H9 (cell line): Measurements from ENCODE around the gene MYOD1. TPM values are rescaled to one million over a fixed set of nuclear protein-coding genes. Genes with fewer than 3 reads are reported as not detected.

Experiments
- DNase-seq: peaks from one replicate; pipeline ENCODE4 v3.0.0-alpha.2; 2017
- H2AFZ ChIP-seq: one replicate; pipeline ENCODE4 v1.6.1; 2013; ENCODE audit warnings: mild to moderate bottlenecking, low read length, control low read depth, moderate library complexity
- H2AK5ac ChIP-seq: 2 replicates; pipeline ENCODE4 v1.6.1; 2013; ENCODE audit warnings: low read length, control low read depth, mixed read lengths; ENCODE audit not compliant: insufficient read length
- H2BK120ac ChIP-seq: one replicate; pipeline ENCODE4 v1.6.1; 2013; ENCODE audit warnings: low read depth, mild to moderate bottlenecking, low read length, control low read depth, inconsistent platforms; ENCODE audit not compliant: poor library complexity, severe bottlenecking
- H2BK12ac ChIP-seq: 2 replicates; pipeline ENCODE4 v1.6.1; 2013; ENCODE audit warnings: low read length, control low read depth, mixed read lengths, low read depth; ENCODE audit not compliant: insufficient read length
- H2BK15ac ChIP-seq: 2 replicates; pipeline ENCODE4 v1.6.1; 2013; ENCODE audit warnings: low read depth, low read length, control low read depth
- H2BK20ac ChIP-seq: one replicate; pipeline ENCODE4 v1.6.1; 2013; ENCODE audit warnings: low read depth, mild to moderate bottlenecking, low read length, control low read depth, inconsistent platforms; ENCODE audit not compliant: poor library complexity, severe bottlenecking
- H2BK5ac ChIP-seq: 2 replicates; pipeline ENCODE4 v1.6.1; 2013; ENCODE audit warnings: low read length, control low read depth, mixed read lengths; ENCODE audit not compliant: insufficient read length
- H3K14ac ChIP-seq: 2 replicates; pipeline ENCODE4 v1.6.1; 2013; ENCODE audit warnings: low read length, control low read depth; ENCODE audit not compliant: insufficient read depth
- H3K18ac ChIP-seq: 2 replicates; pipeline ENCODE4 v1.6.1; 2013; ENCODE audit warnings: low read depth, mild to moderate bottlenecking, mixed read lengths, low read length, control low read depth; ENCODE audit not compliant: insufficient read length
- H3K23ac ChIP-seq: 2 replicates; pipeline ENCODE4 v1.6.1; 2013; ENCODE audit warnings: low read length, control low read depth, mixed read lengths, low read depth; ENCODE audit not compliant: insufficient read length
- H3K23me2 ChIP-seq: 2 replicates; pipeline ENCODE4 v1.6.1; 2013; ENCODE audit warnings: low read depth, mild to moderate bottlenecking, mixed read lengths, low read length, control low read depth; ENCODE audit not compliant: insufficient read length, poor library complexity, severe bottlenecking
- H3K27ac ChIP-seq: 2 replicates; pipeline ENCODE4 v1.5.1; 2013; ENCODE audit warnings: low read length, control low read depth, mixed read lengths, low read depth; ENCODE audit not compliant: insufficient read length
- H3K27me3 ChIP-seq: 2 replicates; pipeline ENCODE4 v1.6.1; 2013; ENCODE audit warnings: low read length, control low read depth, inconsistent platforms; ENCODE audit not compliant: insufficient read depth
- H3K4ac ChIP-seq: 2 replicates; pipeline ENCODE4 v1.6.1; 2013; ENCODE audit warnings: low read depth, mild to moderate bottlenecking, control low read depth, inconsistent platforms, low read length, moderate library complexity
- H3K4me1 ChIP-seq: 2 replicates; pipeline ENCODE4 v1.6.1; 2013; ENCODE audit warnings: low read length, control low read depth, inconsistent platforms; ENCODE audit not compliant: insufficient read depth
- H3K4me2 ChIP-seq: 2 replicates; pipeline ENCODE4 v1.6.1; 2013; ENCODE audit warnings: low read length, control low read depth, mixed read lengths; ENCODE audit not compliant: insufficient read length, insufficient read depth
- H3K56ac ChIP-seq: 2 replicates; pipeline ENCODE4 v1.6.1; 2013; ENCODE audit warnings: low read depth, mild to moderate bottlenecking, mixed read lengths, low read length, control low read depth; ENCODE audit not compliant: insufficient read length
- H3K79me1 ChIP-seq: 2 replicates; pipeline ENCODE4 v1.6.1; 2013; ENCODE audit warnings: low read depth, mild to moderate bottlenecking, moderate library complexity, low read length, control low read depth, inconsistent platforms; ENCODE audit not compliant: insufficient read depth, poor library complexity, severe bottlenecking
- H3K79me2 ChIP-seq: 2 replicates; pipeline ENCODE4 v1.6.1; 2013; ENCODE audit warnings: low read length, control low read depth, inconsistent platforms; ENCODE audit not compliant: insufficient read depth
- H3K9ac ChIP-seq: 2 replicates; pipeline ENCODE4 v1.6.1; 2013; ENCODE audit warnings: low read length, control low read depth, mixed read lengths; ENCODE audit not compliant: insufficient read length; ENCODE audit errors: extremely low read depth
- H3K9me3 ChIP-seq: one replicate; pipeline ENCODE4 v1.6.1; 2013; ENCODE audit warnings: low read depth, low read length, inconsistent platforms; ENCODE audit not compliant: control insufficient read depth
- H3T11ph ChIP-seq: one replicate; pipeline ENCODE4 v1.6.1; 2013; ENCODE audit warnings: mild to moderate bottlenecking, low read length, control low read depth, inconsistent platforms
- H4K20me1 ChIP-seq: one replicate; pipeline ENCODE4 v1.6.1; 2013; ENCODE audit not compliant: control insufficient read depth, insufficient read length, insufficient read depth
- H4K5ac ChIP-seq: 2 replicates; pipeline ENCODE4 v1.6.1; 2013; ENCODE audit warnings: low read depth, mild to moderate bottlenecking, mixed read lengths, low read length, control low read depth; ENCODE audit not compliant: insufficient read length
- H4K8ac ChIP-seq: replicated peaks from 2 replicates; pipeline ENCODE4 v1.6.1; 2013; ENCODE audit warnings: low read length, control low read depth, mixed read lengths, low read depth; ENCODE audit not compliant: insufficient read length
- H4K91ac ChIP-seq: 2 replicates; pipeline ENCODE4 v1.6.1; 2013; ENCODE audit warnings: low read depth, mild to moderate bottlenecking, moderate library complexity, mixed read lengths, low read length, control low read depth; ENCODE audit not compliant: insufficient read length
- H3K27ac Mint-ChIP-seq, 3 experiments: 2 replicates in 2 of 3; 3 replicates in 1 of 3; pipeline ENCODE4 v1.8.0; 2020 to 2021; ENCODE audit warnings: mixed read lengths in 3 of 3, mild to moderate bottlenecking in 1 of 3, moderate library complexity in 1 of 3
- H3K27me3 Mint-ChIP-seq: 2 replicates; pipeline ENCODE4 v1.8.0; 2021; ENCODE audit warnings: low read depth, mild to moderate bottlenecking, moderate library complexity, mixed read lengths
- H3K36me3 Mint-ChIP-seq, 3 experiments: 2 replicates in 2 of 3; 3 replicates in 1 of 3; pipeline ENCODE4 v1.8.0; 2020 to 2021; ENCODE audit warnings: low read depth in 3 of 3, mixed read lengths in 3 of 3; ENCODE audit not compliant: insufficient read depth in 1 of 3
- H3K4me1 Mint-ChIP-seq, 2 experiments: 2 replicates each; pipeline ENCODE4 v1.8.0; 2020; ENCODE audit warnings: mixed read lengths in 2 of 2
- H3K4me3 Mint-ChIP-seq, 2 experiments: 2 replicates in 1 of 2; 3 replicates in 1 of 2; pipeline ENCODE4 v1.8.0; 2020 to 2021; ENCODE audit warnings: mild to moderate bottlenecking in 2 of 2, mixed read lengths in 2 of 2, moderate library complexity in 1 of 2
- H3K9me3 Mint-ChIP-seq, 2 experiments: 2 replicates in 1 of 2; 3 replicates in 1 of 2; pipeline ENCODE4 v1.8.0; 2020; ENCODE audit warnings: mild to moderate bottlenecking in 2 of 2, mixed read lengths in 2 of 2, moderate library complexity in 1 of 2
- CTCF ChIP-seq: fragments of 200-600 bp; sonication (generic); conservative IDR thresholded peaks from 3 replicates; pipeline ENCODE4 v1.8.0; 2021; ENCODE audit warnings: antibody characterized with exemption, mild to moderate bottlenecking
- WGBS: extraction: QIAGEN DNeasy Blood & Tissue Kit; methylation state at CpG from one replicate; pipeline ENCODE4 v1.1.7; 2013; ENCODE audit warnings: missing lambda C conversion rate, low lambda C conversion rate, mixed read lengths; ENCODE audit not compliant: insufficient read length; ENCODE audit errors: extremely low coverage; 5-methylcytosine and 5-hydroxymethylcytosine counted together
- total RNA-seq: library from RNA; stranded (reverse); gene quantifications from 2 replicates; pipeline ENCODE4 v1.2.1, GENCODE V29; 2021

Gene MYOD1
- total RNA-seq, 1 experiment from 2014 or later, result not detected

GRCh38 chr11:17672469-17672868, 46.9 kb upstream of the MYOD1 start:
- no peak overlapping the region for H3K14ac ChIP-seq
- no CpG with 5 or more reads among the region's 7 CpGs for WGBS
- H3K4me1 ChIP-seq, result no peaks in the 10 kb centered on the region
- no peak for DNase-seq
- no peak overlapping the region for H4K91ac ChIP-seq
- H3K79me1 ChIP-seq, result no peaks in the 10 kb centered on the region
- peaks cover 4% of the 10 kb centered on the region; the same call in 1 of the 2 replicates for H3K27me3 ChIP-seq
- H3K79me2 ChIP-seq, result no peaks in the 10 kb centered on the region
- H3K56ac ChIP-seq, result no peak overlapping the region
- H2BK20ac ChIP-seq, result no peak overlapping the region
- no peak overlapping the region for H4K5ac ChIP-seq
- no peak overlapping the region for H2AK5ac ChIP-seq
- no peaks in the 10 kb centered on the region for H3K23me2 ChIP-seq
- H3T11ph ChIP-seq, result no peak overlapping the region
- H3K23ac ChIP-seq, result no peak overlapping the region
- H3K4me2 ChIP-seq, result no peak overlapping the region
- no peak overlapping the region for H3K4ac ChIP-seq
- no peak overlapping the region for H2BK5ac ChIP-seq
- no peak overlapping the region for H2AFZ ChIP-seq
- no peak overlapping the region for H2BK120ac ChIP-seq
- no peak for TF ChIP-seq CTCF
- Mint-ChIP-seq H3K9me3 (peaks cover 18 to 22% of the 10 kb centered on the region in 2 experiments), H3K36me3 (peaks cover 0 to 3% (median 0%) of the 10 kb centered on the region in 3 experiments; a peak in 2 of 7 replicates), H3K27me3 (peaks cover 78% of the 10 kb centered on the region), H3K4me1 (no peaks in the 10 kb centered on the region), H3K4me3 (no peak overlapping the region), H3K27ac (no peak overlapping the region)
- H3K9me3 ChIP-seq, result no peaks in the 10 kb centered on the region
- H2BK12ac ChIP-seq, result no peak overlapping the region
- no peak overlapping the region for H3K18ac ChIP-seq
- H2BK15ac ChIP-seq, result no peak overlapping the region
- H4K8ac ChIP-seq, result no peak overlapping the region
- no peak overlapping the region for H3K27ac ChIP-seq
- H4K20me1 ChIP-seq, result no peaks in the 10 kb centered on the region
- H3K9ac ChIP-seq, result no peak overlapping the region
